GM18907 (cell line): ENCODE data around the gene SPRTN.
"Not testable (repeated sequence)": the region's sequence is repeated elsewhere in the genome, so short reads cannot be mapped to it uniquely, and the experiment has no call there.

Experiments
- ATAC-seq: cut with Tn5 transposase; IDR thresholded peaks from one replicate; pipeline ENCODE4 v1.9.1; 2021; ENCODE audit warnings: mild to moderate bottlenecking, moderate library complexity; ENCODE audit not compliant: unreplicated experiment

The SPRTN gene

GRCh38 chr1:231335663-231336602 lies 2.2 kb upstream of the SPRTN start:
- ATAC-seq: no peak

GRCh38 chr1:231337043-231337471 lies 1.0 kb upstream of the SPRTN start:
- ATAC-seq: peak; percentile 1

DNA sequence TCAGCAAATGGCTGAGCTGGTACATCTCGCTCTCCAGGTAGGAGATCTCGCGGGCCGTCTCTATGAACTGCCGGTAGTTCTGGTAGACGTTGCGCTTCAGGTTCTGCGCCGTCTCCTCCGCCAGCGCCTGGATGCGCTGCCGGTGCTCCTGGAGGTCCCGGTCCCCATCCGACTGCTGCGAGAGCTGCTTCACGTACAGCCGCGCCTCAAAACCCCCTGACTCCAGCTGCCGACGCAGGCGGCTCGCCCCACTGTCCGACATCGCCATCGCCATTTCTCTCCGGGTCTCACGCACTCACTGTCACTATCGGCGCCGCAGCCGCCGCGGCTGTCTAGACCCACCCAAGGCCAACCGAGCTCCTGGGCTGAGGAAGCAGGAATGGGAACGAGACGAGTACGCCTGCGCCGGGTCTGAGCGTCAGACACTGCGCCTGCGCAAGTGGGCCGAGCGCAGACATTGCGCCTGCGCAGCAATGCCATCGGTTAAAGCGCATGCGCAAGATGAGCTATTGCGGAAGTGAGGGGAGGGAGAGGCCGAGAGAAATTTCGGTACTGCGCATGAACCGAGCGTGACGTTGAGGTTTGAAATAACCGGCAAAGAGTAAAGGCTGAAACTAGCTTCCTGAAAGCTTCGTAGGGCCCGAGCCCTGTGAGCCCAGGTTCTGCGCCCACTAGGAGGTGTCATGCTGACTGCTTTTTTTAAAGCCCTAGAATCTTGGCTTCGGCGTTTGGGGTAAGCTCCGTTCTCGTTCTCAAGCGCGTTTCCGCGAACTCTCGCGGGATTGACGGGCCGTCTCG lies 422 bp upstream of the SPRTN start, which contains the start of gene EXOC8:
TSS of gene EXOC8 (minus strand) at position 381 of the 798 bp plus-strand sequence. CDS start at position 274, 107 bp downstream.
- peak; percentile 80 for ATAC-seq

DNA sequence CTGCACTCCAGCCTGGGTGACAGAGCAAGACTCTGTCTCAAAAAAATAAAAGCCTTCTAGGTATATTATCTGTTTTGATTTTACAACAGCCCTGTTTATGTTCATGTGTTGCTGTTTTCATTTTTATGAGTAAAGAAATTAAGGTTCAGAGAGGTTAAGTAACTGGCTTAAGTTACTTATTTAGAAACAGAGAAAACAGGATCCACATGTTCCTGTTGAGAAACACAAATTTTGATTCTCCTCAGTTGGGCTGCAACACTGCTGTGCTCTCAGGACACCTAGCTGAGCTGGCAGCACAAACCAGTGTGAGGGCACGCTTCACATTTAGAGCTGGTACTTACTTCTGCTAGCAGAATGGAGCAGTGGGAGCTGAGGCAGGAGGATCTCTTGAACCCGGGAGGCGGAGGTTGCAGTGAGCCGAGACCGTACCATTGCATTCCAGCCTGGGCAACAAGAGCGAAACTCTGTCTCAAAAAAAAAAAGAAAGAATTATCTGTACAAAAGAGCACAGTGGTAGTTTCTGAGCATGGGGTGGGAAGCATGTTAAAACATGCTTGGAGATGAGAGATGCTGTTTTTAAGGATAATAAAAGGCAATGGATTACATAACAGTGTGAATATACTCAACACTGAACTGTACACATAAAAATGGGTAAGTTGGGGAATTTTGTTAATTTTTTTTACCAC lies 2.4 kb downstream of the SPRTN start:
- ATAC-seq: no peak

DNA sequence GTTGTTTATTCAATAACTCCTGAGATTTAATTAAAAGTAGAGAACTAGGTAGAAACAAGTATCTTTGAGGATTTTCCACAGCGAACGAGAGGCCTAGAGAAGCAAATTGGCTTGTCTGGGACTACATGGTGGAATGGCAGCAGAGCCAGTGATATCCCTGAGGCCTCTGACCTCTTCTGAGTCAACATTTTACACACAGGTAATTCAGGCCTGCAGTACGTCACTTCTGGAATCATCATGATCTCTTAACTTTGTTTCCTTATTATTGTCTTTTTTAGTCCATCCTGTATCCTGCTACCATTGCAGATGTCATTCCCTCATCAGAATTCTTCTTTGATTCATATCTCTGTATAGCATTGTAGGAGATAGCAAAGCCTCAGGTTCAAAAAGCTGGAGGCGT lies 9.9 kb downstream of the SPRTN start:
- no peak for ATAC-seq

GRCh38 chr1:231348442-231348841 lies 10.3 kb downstream of the SPRTN start:
- no peak for ATAC-seq

DNA sequence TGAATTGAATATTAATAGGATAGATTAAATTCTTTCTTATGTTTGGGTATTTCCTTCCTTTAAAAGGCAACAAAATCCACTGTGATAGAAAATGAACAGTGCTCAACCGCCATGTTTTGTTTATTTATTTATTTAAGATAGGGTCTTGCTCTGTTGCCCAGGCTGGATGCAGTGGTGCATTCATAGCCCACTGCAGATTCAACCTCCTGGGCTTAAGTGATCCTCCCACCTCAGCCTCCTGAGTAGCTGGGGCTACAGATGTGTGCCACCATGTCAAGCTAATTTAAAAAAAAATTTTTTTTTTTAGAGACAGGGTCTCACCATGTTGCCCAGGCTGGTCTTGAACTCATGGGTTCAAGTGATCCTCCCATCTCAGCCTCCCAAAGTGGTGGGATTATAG lies 10.8 kb downstream of the SPRTN start:
- not testable (repeated sequence) for ATAC-seq

DNA sequence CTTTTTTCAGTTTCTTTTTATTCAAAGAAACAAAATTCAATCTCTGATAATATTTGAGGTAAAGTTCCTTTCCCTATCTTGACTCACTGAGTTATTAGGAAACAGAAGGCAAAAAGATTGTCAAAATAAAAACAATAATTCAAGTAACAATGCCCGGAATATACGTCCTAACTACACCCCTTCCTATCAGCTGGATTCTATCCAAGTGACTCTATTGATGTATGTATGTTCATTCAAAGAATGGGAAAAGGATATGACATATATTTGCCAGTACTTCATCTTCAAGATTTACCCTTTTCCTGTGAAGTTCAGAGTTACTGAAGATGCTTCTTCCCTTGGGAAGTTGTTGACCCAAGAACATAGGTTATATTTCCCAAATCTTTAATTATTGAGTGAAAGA lies 13.7 kb downstream of the SPRTN start:
- ATAC-seq: no peak

DNA sequence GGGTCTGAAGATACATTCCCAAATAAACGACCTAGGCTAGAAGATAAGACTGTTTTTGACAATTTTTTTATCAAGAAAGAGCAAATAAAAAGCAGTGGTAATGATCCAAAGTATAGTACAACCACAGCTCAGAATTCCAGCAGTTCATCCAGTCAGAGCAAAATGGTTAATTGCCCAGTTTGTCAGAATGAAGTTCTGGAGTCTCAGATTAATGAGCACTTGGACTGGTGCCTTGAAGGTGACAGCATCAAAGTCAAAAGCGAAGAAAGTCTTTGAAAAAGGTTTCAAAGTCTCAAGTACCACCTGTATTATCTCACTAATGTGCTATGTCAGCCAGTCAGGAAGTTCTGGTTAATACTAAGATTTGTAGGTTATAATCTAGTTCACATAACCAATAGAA lies 15.0 kb downstream of the SPRTN start:
- ATAC-seq: no peak

GRCh38 chr1:231354330-231355020 lies 16.4 kb downstream of the SPRTN start:
- ATAC-seq: no peak

DNA sequence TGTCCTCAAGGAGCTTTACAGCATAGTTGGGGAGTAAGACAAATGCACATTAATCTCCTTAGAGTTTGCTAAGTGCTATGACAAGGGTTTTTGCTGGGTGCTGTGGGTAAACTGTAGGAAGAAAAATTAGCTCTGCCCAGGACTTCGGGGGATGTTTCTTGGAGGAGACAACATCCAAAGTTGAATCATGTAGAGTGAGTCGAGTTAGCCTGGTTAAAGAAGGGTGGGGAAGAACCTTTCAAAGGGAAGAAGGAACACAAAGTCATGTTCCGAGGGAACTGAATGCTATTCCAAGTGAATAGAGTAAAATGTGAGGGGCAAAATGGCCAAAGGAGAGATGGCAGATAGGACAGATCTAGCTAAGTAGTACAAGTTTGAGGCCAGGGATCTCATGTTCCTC lies 17.1 kb downstream of the SPRTN start:
- ATAC-seq: no peak

GRCh38 chr1:231357187-231357772 lies 19.2 kb downstream of the SPRTN start:
- ATAC-seq: no peak

GRCh38 chr1:231357831-231358354 lies 19.8 kb downstream of the SPRTN start:
- ATAC-seq: peak; percentile 82

GRCh38 chr1:231359113-231359512 lies 21.0 kb downstream of the SPRTN start:
- no peak for ATAC-seq

- no peak for ATAC-seq
Observed at GRCh38 chr1:231362325-231362724, 24.2 kb downstream of the SPRTN start.

DNA sequence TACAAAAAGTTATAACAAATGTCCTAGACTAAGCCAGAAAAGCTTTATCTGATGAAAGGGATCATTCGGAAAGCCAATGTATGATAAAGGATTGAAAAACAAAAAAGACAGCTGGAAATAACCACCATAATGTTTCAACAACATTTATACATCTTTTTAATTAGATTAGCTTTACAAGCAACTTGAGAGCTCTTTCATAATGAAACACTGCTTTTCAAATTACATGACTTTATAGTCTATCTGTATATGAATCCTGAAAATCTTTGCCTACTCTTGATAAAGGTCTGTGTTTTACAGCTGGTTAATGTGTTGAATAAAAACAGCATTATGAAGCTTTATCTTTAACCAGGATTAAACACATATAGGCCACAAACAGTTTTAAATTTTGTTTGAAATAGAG lies 25.5 kb downstream of the SPRTN start:
- no peak for ATAC-seq

DNA sequence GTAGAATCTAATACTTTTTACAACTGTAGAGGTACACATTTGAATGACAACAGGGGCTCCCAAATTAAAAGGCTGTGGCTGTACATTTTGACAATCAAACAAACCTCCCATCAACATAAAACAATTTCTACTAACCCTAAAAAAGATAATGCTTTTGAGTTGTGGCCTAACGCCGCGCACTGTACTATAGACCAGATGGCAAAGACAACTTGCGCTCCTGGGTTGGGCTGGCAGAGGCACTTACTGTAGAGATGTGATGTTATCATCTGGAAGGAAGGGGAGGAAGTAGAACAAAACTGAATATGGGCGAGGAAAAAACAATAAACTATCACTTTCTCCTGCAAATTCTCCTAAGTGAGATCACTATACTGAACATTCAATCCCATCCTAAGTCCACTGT lies 26.1 kb downstream of the SPRTN start:
- ATAC-seq: no peak

- no peak for ATAC-seq
Observed at GRCh38 chr1:231369282-231369681, 31.2 kb downstream of the SPRTN start.

DNA sequence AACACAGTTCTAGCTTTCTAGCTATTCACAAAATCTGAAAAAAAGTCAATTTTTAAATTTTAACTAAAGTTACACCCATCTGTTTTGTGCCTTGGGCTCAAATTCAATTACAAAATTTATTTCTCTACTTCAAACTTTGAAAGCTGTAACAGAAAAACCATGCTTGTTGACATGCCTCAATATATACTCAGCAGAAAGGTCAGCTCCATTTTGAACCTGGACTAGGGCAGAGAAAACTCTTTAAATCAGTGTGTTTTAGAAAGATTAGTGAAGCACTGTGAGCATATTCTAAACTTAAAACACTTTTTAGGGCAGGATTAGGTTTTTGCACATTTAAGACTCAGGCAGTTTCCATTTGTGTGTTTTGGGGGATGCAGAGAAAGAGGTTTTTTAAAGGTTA lies 34.4 kb downstream of the SPRTN start:
- ATAC-seq: no peak

- ATAC-seq: no peak
Observed at GRCh38 chr1:231374394-231374793, 36.3 kb downstream of the SPRTN start.
